Stimulated activated CD8-positive, alpha-beta memory T cell treated with anti-CD3 and anti-CD28 coated beads, Interleukin-4, amount 100 ng/mL, for 48 hours (primary cell): ENCODE data around the gene PCNA.
"Not testable (repeated sequence)": the region's sequence is repeated elsewhere in the genome, so short reads cannot be mapped to it uniquely, and the experiment has no call there.

Experiments
- DNase-seq: peaks from one replicate; pipeline ENCODE4 v3.0.0-alpha.2; 2020

PCNA gene

GRCh38 chr20:5141615-5142014, 21.9 kb upstream of the PCNA start:
- DNase-seq = no peak

GRCh38 chr20:5140195-5140594, 20.4 kb upstream of the PCNA start:
- DNase-seq = no peak

GRCh38 chr20:5136096-5136495, 16.3 kb upstream of the PCNA start:
- DNase-seq = no peak

GRCh38 chr20:5135363-5136012, 15.7 kb upstream of the PCNA start:
- no peak for DNase-seq

GRCh38 chr20:5133998-5134397, 14.2 kb upstream of the PCNA start:
- no peak for DNase-seq

GRCh38 chr20:5131502-5131901, 11.7 kb upstream of the PCNA start:
- DNase-seq = no peak

GRCh38 chr20:5128886-5129285, 9.1 kb upstream of the PCNA start:
- no peak for DNase-seq

- DNase-seq = no peak
Observed at GRCh38 chr20:5127859-5128424, 8.2 kb upstream of the PCNA start.

- DNase-seq = peak; percentile 77
Observed at GRCh38 chr20:5127204-5127858, 7.6 kb upstream of the PCNA start.

GRCh38 chr20:5126512-5127203, 6.9 kb upstream of the PCNA start, which contains the start of gene CDS2:
CDS2 (plus strand) TSS chr20:5127008; CDS start chr20:5127093, 85 bp downstream.
- DNase-seq = peak; percentile 100

GRCh38 chr20:5122873-5123260, 3.1 kb upstream of the PCNA start:
- DNase-seq = no peak

GRCh38 chr20:5120185-5120476, 373 bp upstream of the PCNA start:
- no peak for DNase-seq

- no peak for DNase-seq
Observed at GRCh38 chr20:5119143-5119434, 669 bp downstream of the PCNA start.

- peak; percentile 37 for DNase-seq
Observed at GRCh38 chr20:5118220-5119142, 1.3 kb downstream of the PCNA start.

- DNase-seq = no peak
Observed at GRCh38 chr20:5116875-5117274, 2.9 kb downstream of the PCNA start.

- DNase-seq = no peak
Observed at GRCh38 chr20:5114403-5114802, 5.4 kb downstream of the PCNA start.

GRCh38 chr20:5113615-5113986, 6.2 kb downstream of the PCNA start:
- no peak for DNase-seq

- DNase-seq = no peak
Observed at GRCh38 chr20:5109276-5109675, 10.5 kb downstream of the PCNA start.

- no peak for DNase-seq
Observed at GRCh38 chr20:5104479-5104878, 15.3 kb downstream of the PCNA start.

- peak; percentile 87 for DNase-seq
Observed at GRCh38 chr20:5100684-5101347, 18.9 kb downstream of the PCNA start.

- not testable (repeated sequence) for DNase-seq
Observed at GRCh38 chr20:5099909-5100308, 19.8 kb downstream of the PCNA start.

GRCh38 chr20:5099009-5099408, 20.7 kb downstream of the PCNA start:
- DNase-seq = not testable (repeated sequence)

- no peak for DNase-seq
Observed at GRCh38 chr20:5096463-5096862, 23.3 kb downstream of the PCNA start.
